NCI-H2196 (cell line): ENCODE measurements around the gene FSTL5.
A peak's percentile ranks its signal among the peaks of the same experiment; 100 is the strongest.

ENCODE experiments used
- DNase-seq: peaks from one replicate; lab custom pipeline; 2025; ENCODE audit not compliant: unreplicated experiment; lab: John Stamatoyannopoulos, UW

The FSTL5 gene

GRCh38 chr4:161345741-161346140 lies 818.1 kb downstream of the FSTL5 start:
- no peak for DNase-seq

DNA sequence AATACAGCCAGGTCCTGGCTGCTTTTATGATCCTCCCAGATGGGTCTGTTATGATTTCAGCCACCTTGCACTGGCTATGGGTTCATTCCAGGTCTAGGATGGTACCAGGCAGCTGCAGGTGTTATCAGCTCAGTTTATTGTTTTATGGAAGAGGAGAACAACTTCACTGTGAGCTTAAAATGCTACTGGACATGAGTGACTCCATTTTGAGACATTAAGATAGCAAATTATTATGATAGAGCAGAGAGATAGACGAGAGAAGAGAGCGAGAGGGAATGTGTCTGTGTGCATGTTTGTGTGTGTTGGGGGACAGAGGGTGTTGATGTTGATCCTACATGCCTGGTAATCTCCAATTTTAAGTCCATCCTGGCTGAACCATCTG lies 820.2 kb downstream of the FSTL5 start:
- no peak for DNase-seq

DNA sequence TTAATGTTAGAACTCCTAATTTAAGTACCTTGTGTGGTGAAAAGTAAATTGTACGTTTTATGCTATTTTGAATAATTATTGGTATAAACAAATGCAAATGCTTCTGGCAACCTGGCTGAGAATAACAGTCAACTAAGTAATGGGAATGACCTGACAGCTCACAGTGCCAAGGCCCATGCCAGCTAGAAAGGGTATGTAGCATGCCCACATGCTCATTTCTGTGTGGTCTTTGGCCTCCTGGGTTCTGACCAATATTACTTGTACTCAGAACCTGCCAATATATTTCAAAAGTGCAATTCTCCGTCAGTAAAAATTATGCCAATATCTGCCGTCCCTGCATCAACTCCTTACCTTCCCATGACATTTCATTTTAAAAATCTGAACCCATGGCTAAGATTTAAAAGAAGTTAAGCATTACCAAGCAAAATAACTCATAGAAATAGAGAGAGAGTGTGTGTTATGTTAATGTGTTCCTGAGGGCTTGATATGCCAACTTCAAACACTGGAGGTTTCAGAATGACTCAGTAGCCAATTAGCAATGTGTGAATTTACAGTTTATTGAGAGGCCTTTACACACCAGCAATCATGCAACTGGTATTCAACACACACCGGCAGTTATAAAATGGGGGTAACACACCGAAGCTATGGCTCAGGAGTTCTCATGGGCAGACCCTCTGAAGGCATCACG lies 820.8 kb downstream of the FSTL5 start:
- no peak for DNase-seq

DNA sequence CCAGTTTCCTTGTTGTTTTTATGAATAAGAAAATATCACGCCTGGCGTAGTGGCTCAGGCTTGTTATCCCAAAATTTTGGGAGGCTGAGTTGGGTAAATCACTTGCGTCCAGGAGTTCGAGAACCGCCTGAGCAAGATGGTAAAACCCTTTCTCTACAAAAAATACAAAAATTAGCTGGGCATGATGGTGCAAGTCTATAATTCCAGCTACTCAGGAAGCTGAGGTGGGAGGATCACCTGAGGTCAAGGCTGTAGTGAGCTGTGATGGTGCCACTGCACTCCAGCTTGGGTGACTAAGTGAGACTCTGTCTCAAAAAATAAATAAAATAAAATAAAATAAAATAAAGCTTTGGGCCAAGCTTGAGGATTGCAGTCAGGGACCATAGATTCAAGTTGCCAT lies 827.2 kb downstream of the FSTL5 start:
- DNase-seq = no peak

DNA sequence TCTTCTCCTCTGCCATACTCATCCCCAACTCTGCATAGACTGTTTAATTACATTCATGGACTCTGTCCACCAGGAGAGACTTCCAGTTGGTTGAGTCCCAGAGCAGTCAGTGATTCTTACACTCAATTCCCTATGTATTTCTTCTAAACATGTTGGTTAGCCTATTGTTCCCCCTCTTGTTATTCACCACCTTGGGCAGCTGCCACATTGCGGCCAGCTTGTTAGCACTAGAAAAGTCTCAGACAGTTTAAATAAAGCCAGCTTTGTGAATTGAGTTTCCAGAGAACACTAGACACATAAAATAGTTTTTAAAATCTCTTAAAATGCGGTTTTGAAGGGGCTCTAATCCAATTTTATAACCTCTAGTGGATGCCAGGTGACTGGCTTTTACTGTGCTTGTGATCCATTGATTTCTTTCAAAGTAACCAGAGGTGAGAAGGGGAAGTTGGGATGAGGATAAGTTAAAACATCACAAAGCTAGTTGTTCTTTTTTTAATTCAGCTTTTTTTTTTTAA lies 827.7 kb downstream of the FSTL5 start:
- peak; percentile 1 for DNase-seq
